ENCODE measurements around the gene TBX2.

DNA sequence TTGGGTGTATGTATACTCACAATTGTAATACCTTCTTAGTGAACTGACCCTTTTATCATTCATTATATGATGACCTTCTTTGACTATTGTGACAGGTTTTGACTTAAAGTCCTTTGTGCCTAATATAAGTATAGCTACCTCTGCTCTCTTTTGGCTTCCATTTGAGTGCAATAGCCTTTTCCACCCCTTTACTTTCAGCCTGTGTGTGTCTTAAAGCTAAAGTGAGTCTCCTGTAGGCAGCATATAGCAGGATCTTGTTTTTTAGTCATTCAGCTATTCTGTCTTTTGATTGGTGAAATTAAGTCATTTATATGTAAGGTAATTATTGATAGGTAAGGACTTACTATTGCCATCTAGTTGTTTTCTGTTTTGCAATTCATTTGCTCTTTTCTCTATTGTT lies 36.6 kb downstream of the TBX2 start:
- TF ChIP-seq, protein P1, sequence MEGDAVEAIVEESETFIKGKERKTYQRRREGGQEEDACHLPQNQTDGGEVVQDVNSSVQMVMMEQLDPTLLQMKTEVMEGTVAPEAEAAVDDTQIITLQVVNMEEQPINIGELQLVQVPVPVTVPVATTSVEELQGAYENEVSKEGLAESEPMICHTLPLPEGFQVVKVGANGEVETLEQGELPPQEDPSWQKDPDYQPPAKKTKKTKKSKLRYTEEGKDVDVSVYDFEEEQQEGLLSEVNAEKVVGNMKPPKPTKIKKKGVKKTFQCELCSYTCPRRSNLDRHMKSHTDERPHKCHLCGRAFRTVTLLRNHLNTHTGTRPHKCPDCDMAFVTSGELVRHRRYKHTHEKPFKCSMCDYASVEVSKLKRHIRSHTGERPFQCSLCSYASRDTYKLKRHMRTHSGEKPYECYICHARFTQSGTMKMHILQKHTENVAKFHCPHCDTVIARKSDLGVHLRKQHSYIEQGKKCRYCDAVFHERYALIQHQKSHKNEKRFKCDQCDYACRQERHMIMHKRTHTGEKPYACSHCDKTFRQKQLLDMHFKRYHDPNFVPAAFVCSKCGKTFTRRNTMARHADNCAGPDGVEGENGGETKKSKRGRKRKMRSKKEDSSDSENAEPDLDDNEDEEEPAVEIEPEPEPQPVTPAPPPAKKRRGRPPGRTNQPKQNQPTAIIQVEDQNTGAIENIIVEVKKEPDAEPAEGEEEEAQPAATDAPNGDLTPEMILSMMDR (IDR thresholded peaks at IDR 0.05) = no peak
- TF ChIP-seq POLR2A (IDR thresholded peaks at IDR 0.05) = no peak
- TF ChIP-seq EP300 (IDR thresholded peaks at IDR 0.05) = no peak
- TF ChIP-seq POLR2AphosphoS5 (IDR thresholded peaks at IDR 0.05) = no peak

Measured in sigmoid colon (tissue), 4 donors.